PC-3 (cell line): Measurements from ENCODE around the gene NPR1.

ENCODE experiments used
- CTCF ChIP-seq: fragments of 300-600 bp; sonication (generic); conservative IDR thresholded peaks from 2 replicates; pipeline ENCODE4 v1.5.1; 2017; ENCODE audit warnings: antibody characterized with exemption, low read depth, mild to moderate bottlenecking, low read length
- EZH2phosphoT487 ChIP-seq: fragments of 300-600 bp; sonication (generic); IDR thresholded peaks from 2 replicates; pipeline ENCODE4 v1.6.1; 2018; ENCODE audit warnings: mild to moderate bottlenecking, antibody characterized with exemption, low read length, borderline replicate concordance

DNA sequence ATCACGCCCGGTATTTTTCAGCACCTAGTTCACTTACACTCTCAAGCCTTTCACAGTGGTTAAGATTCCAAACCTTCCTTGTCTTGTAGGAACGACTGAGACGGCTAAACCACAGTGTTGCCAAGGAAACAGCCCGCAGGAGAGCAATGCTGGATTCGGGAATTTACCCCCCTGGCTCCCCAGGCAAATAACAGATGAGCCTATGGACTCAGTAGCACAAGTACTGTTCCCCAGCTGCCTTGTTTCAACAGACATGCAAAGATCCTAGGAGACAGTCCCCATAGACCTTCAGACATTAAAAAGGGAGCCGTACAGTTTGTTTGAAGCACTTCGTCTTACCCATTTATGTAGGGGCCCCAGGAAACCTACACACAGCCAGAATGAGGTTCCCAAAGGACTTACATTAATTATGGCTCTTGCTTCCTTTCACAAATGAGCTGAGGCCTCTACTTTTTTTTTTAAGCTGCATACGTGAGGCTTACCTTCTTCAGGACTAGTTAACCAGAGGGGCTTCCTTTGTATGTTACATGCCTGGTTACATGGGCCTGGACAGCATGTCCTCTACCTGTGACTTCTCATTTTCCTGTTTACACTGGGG is 17.3 kb upstream of the NPR1 start:
- TF ChIP-seq CTCF (no peak), EZH2phosphoT487 (no peak)
